Ovary (tissue), 9 donors: ENCODE results near the gene TBC1D32. TPM values are rescaled to one million over a fixed set of nuclear protein-coding genes. Genes with fewer than 3 reads are reported as not detected.

Source experiments
- DNase-seq, 5 donors: peaks; one replicate each; pipeline ENCODE4 v3.0.0-alpha.2; 2019 to 2020
- H3K27ac ChIP-seq, 2 donors: fragments of 200-600 bp; one replicate each; pipeline versions ENCODE4 v1.5.1 to v1.8.0; 2019 to 2022
- H3K27me3 ChIP-seq: fragments of 200-600 bp; one replicate; pipeline ENCODE4 v1.8.0; 2022
- H3K36me3 ChIP-seq: fragments of 200-600 bp; sonication (generic); one replicate; pipeline ENCODE4 v1.5.1; 2019
- H3K4me1 ChIP-seq: one replicate; pipeline ENCODE4 v1.8.1; 2013; ENCODE audit warnings: mild to moderate bottlenecking, moderate library complexity; ENCODE audit not compliant: insufficient read depth
- H3K4me3 ChIP-seq: fragments of 200-600 bp; sonication (generic); one replicate; pipeline ENCODE4 v1.5.1; 2017
- H3K9me3 ChIP-seq, 2 donors: fragments of 200-600 bp in 1 of 2; sonication (generic) in 1 of 2; one replicate each; pipeline versions ENCODE4 v1.5.1 to v1.8.1; 2013 to 2019; ENCODE audit warnings: mild to moderate bottlenecking in 1 of 2, moderate library complexity in 1 of 2
- EP300 ChIP-seq: sonication (generic); formaldehyde crosslinking; IDR thresholded peaks from one replicate; pipeline ENCODE4 v1.6.1; 2017; ENCODE audit warnings: antibody characterized with exemption
- POLR2A ChIP-seq: fragments of 450-650 bp; IDR thresholded peaks from one replicate; pipeline ENCODE4 v1.6.1; 2017; ENCODE audit warnings: antibody characterized with exemption, mild to moderate bottlenecking, moderate library complexity
- WGBS, 3 donors: extraction: QIAGEN DNeasy Blood & Tissue Kit in 1 of 3; methylation state at CpG; one replicate each; pipeline versions ENCODE4 v1.1.5 to v1.1.7; 2013 to 2017; 5-methylcytosine and 5-hydroxymethylcytosine counted together
- intact Hi-C, 4 donors: fragments of 100-400 bp; cut with DNase I; formaldehyde crosslinking; loops; one replicate each; pipeline versions ENCODE4 v1.11.0 to v1.15.1; 2022 to 2023
- polyA plus RNA-seq, 2 donors: library from polyadenylated mRNA; stranded (reverse); fragments of 200-250 nt in 1 of 2; fragments of 350-450 nt in 1 of 2; fragmentation: Illumina TruSeq in 1 of 2; extraction: RNeasy Lipid Tissue Mini Kit (QIAGEN cat#74804) in 1 of 2; gene quantifications; one replicate each; pipeline ENCODE4 v1.2.3, GENCODE V29; 2013 to 2014
- total RNA-seq, 7 donors: library from RNA; depleted of rRNA in 2 of 7; stranded (reverse); fragments of >200 nt in 2 of 7; fragmentation: NEBNext Ultra II Directional in 3 of 7; extraction: Animal tissue kit (Norgen Biotek cat#: 25700) in 3 of 7; gene quantifications; one replicate each; pipeline versions ENCODE4 v1.1.0 to v1.2.4, GENCODE V29; 2016 to 2023
- TF ChIP-seq, protein P1 (sequence below), 3 donors: fragments of 450-650 bp in 2 of 3; fragments of 200-600 bp in 1 of 3; IDR thresholded peaks; one replicate each; pipeline versions ENCODE4 v1.5.1 to v1.8.0; 2016 to 2022; ENCODE audit warnings: antibody characterized with exemption in 3 of 3, mild to moderate bottlenecking in 1 of 3
- donor health status: DM: no; HTN: no; CAD: no; lungs with moderate emphysema.
- donor health status: DM: no; HTN: no; CAD: no.
- donor health status: Bipolar disorder and iron deficiency.
- donor health status: DM: yes; HTN: yes; CAD: no.
- donor health status: DM: no; HTN: no; CAD: no.
- donor health status: DM: yes; HTN: yes; CAD: no.

The TBC1D32 gene
- total and polyA plus RNA-seq, 9 donors, result 2.4 to 13.4 (median 7.8) TPM

GRCh38 chr6:121333196-121333595 lies 1.1 kb downstream of the TBC1D32 start:
- Histone ChIP-seq H3K4me1 (peaks cover 3% of the 10 kb centered on the region), H3K36me3 (no peaks in the 10 kb centered on the region), H3K27ac (no peak overlapping the region), H3K9me3 (no peaks in the 10 kb centered on the region), H3K4me3 (no peak overlapping the region), H3K27me3 (no peaks in the 10 kb centered on the region)
- DNase-seq, result no peak
- intact Hi-C loops, result no loop called here
- 96 to 97% (median 96%) methylated on average over 4 of the region's 4 CpGs for WGBS, 3 donors
- TF ChIP-seq POLR2A, result no peak
- no peak for TF ChIP-seq EP300
- TF ChIP-seq, protein P1, sequence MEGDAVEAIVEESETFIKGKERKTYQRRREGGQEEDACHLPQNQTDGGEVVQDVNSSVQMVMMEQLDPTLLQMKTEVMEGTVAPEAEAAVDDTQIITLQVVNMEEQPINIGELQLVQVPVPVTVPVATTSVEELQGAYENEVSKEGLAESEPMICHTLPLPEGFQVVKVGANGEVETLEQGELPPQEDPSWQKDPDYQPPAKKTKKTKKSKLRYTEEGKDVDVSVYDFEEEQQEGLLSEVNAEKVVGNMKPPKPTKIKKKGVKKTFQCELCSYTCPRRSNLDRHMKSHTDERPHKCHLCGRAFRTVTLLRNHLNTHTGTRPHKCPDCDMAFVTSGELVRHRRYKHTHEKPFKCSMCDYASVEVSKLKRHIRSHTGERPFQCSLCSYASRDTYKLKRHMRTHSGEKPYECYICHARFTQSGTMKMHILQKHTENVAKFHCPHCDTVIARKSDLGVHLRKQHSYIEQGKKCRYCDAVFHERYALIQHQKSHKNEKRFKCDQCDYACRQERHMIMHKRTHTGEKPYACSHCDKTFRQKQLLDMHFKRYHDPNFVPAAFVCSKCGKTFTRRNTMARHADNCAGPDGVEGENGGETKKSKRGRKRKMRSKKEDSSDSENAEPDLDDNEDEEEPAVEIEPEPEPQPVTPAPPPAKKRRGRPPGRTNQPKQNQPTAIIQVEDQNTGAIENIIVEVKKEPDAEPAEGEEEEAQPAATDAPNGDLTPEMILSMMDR (IDR thresholded peaks at IDR 0.05), result no peak

DNA sequence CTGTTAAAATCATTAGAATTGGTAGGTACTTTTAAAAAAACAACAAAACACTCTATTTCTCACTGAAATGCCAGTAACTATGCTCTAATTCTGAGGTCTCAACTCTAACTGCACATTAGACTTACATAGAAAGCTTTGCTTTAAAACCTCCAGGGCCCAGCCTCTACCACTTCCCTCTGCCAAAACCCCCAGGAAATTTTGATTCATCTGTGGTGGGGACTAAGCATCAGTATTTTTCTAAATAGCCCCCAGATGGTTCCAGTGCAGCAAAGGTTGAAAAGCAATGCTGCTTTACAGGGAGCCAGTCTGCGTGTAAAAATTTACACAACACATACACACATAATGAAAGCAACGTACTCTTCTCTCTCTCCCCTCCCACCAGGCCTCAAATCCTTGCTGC lies 3.8 kb downstream of the TBC1D32 start:
- Histone ChIP-seq H3K4me1 (peaks cover 3% of the 10 kb centered on the region), H3K4me3 (no peak overlapping the region), H3K27ac (no peak overlapping the region), H3K9me3 (no peaks in the 10 kb centered on the region), H3K27me3 (no peaks in the 10 kb centered on the region), H3K36me3 (no peaks in the 10 kb centered on the region)
- no peak for DNase-seq
- 86 to 95% (median 93%) methylated on average over 2 of the region's 2 CpGs for WGBS, 3 donors
- intact Hi-C loops, result no loop called here
- TF ChIP-seq EP300, result no peak
- TF ChIP-seq POLR2A, result no peak
- TF ChIP-seq, protein P1 (IDR thresholded peaks at IDR 0.05), result no peak

DNA sequence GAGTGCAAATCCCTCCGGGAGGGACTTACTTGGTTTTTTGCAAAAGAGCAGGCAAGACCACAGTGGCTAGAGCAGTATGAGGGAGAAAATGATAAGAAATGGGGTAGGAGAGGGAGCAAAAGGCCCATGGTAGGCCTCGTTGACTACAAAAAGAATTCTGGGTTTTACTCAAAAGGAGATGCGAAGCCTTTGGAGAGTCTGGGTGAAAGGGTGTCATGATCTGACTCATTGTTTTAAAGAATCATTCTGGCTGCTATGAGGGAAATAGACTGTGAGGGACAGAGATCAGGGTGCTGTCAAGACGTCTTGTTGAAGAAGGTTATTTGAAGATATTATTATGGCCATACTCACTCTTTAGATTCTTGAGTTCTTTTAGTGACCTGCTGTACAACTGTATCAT lies 13.0 kb downstream of the TBC1D32 start:
- Histone ChIP-seq H3K27ac (no peak overlapping the region), H3K27me3 (no peaks in the 10 kb centered on the region), H3K4me3 (no peak overlapping the region), H3K9me3 (no peaks in the 10 kb centered on the region), H3K4me1 (no peaks in the 10 kb centered on the region), H3K36me3 (no peaks in the 10 kb centered on the region)
- WGBS, 3 donors, result 89 to 90% (median 89%) methylated on average over 4 of the region's 4 CpGs
- intact Hi-C loops, result no loop called here
- no peak for DNase-seq
- TF ChIP-seq POLR2A (no peak), EP300 (no peak)
- TF ChIP-seq, protein P1 (IDR thresholded peaks at IDR 0.05), result no peak

DNA sequence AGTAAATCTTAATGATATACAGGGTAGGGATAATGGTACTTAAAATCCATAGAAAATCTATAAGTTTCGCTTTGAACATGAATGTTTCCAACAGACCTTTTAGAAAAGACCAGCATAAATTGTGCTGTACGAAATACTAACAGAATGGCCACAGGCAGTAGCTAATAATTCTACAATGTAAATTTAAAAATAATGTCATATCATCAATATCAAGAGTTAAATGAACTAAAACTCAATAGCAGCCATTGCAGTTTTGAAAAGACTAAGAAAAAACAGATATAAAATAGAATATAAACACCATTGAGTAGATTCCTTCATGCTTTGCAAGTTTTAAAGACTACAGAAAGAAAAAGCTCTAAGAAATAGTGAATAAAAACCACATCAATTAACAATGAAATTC lies 14.7 kb downstream of the TBC1D32 start:
- Histone ChIP-seq H3K4me3 (no peak overlapping the region), H3K4me1 (no peaks in the 10 kb centered on the region), H3K9me3 (no peaks in the 10 kb centered on the region), H3K27ac (no peak overlapping the region), H3K27me3 (no peaks in the 10 kb centered on the region), H3K36me3 (no peaks in the 10 kb centered on the region)
- WGBS, 3 donors, result 92 to 97% (median 96%) methylated on average over 2 of the region's 2 CpGs
- no peak for DNase-seq
- intact Hi-C loops, result no loop called here
- TF ChIP-seq EP300 (no peak), POLR2A (no peak)
- TF ChIP-seq, protein P1 (IDR thresholded peaks at IDR 0.05), result no peak
